ENCODE data around the gene B3GALT5.

DNA sequence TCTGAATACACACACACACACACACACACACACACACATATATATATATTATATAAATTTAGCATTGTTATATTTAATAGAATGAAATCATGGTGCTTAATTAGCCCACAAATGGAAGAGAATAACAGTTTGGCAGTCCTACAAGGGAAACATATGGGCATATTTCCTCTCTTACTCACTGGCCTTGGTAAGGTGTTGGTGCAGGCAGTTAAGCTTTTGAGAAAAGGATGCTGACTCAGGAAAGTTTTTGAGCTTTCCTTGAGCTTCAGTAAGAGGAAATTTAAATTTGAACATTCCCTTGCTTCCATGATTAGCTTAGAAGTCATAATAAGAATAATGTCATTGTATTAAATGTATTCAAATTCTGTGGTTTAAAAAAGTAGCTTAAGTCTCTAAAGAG, 37.0 kb upstream of the B3GALT5 start:
- TF ChIP-seq, protein P1, sequence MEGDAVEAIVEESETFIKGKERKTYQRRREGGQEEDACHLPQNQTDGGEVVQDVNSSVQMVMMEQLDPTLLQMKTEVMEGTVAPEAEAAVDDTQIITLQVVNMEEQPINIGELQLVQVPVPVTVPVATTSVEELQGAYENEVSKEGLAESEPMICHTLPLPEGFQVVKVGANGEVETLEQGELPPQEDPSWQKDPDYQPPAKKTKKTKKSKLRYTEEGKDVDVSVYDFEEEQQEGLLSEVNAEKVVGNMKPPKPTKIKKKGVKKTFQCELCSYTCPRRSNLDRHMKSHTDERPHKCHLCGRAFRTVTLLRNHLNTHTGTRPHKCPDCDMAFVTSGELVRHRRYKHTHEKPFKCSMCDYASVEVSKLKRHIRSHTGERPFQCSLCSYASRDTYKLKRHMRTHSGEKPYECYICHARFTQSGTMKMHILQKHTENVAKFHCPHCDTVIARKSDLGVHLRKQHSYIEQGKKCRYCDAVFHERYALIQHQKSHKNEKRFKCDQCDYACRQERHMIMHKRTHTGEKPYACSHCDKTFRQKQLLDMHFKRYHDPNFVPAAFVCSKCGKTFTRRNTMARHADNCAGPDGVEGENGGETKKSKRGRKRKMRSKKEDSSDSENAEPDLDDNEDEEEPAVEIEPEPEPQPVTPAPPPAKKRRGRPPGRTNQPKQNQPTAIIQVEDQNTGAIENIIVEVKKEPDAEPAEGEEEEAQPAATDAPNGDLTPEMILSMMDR (conservative IDR thresholded peaks at IDR 0.05) = no peak
- TF ChIP-seq EZH2 (IDR thresholded peaks at IDR 0.05; ENCODE audit: low read depth) = no peak

All from PC-9 (cell line).